Thoracic aorta (tissue), 2 donors: ENCODE data around the gene MMP20. TPM values are rescaled to one million over a fixed set of nuclear protein-coding genes. Genes with fewer than 3 reads are reported as not detected.

Source experiments
- ATAC-seq: fragments of 150-250 bp; one replicate; pipeline ENCODE4 v1.8.0; 2017; ENCODE audit warnings: low read depth; ENCODE audit not compliant: insufficient number of reproducible peaks, low FRiP score
- DNase-seq: peaks from one replicate; pipeline ENCODE4 v3.0.0-alpha.2; 2020; ENCODE audit warnings: low spot score
- H3K27ac ChIP-seq, 2 donors: fragments of 200-600 bp; sonication (generic); 1 replicate in 1 of 2; 2 replicates in 1 of 2; pipeline ENCODE4 v1.5.1; 2016; ENCODE audit warnings: mild to moderate bottlenecking in 2 of 2, moderate library complexity in 2 of 2
- H3K27me3 ChIP-seq: fragments of 200-600 bp; sonication (generic); replicated peaks from 2 replicates; pipeline ENCODE4 v1.6.0; 2016; ENCODE audit warnings: mild to moderate bottlenecking; ENCODE audit not compliant: insufficient read depth
- H3K36me3 ChIP-seq: fragments of 200-600 bp; sonication (generic); one replicate; pipeline ENCODE4 v1.5.1; 2016
- H3K4me1 ChIP-seq, 2 donors: fragments of 200-600 bp; sonication (generic); 1 replicate in 1 of 2; 2 replicates in 1 of 2; pipeline versions ENCODE4 v1.5.1 to v1.6.0; 2016; ENCODE audit warnings: low read depth in 2 of 2, mild to moderate bottlenecking in 1 of 2; ENCODE audit not compliant: control insufficient read depth in 1 of 2
- H3K4me3 ChIP-seq: fragments of 200-600 bp; sonication (generic); 2 replicates; pipeline ENCODE4 v1.5.1; 2016; ENCODE audit warnings: mild to moderate bottlenecking
- H3K9me3 ChIP-seq: fragments of 200-600 bp; sonication (generic); 2 replicates; pipeline ENCODE4 v1.5.1; 2016
- total RNA-seq, 2 donors: library from RNA; depleted of rRNA; stranded (reverse); fragments of >200 nt; gene quantifications; one replicate each; pipeline versions ENCODE4 v1.1.0 to v1.2.3, GENCODE V29; 2016
- TF ChIP-seq, protein P1 (sequence below): fragments of 200-600 bp; sonication (generic); IDR thresholded peaks from one replicate; pipeline ENCODE4 v1.5.1; 2019; ENCODE audit warnings: antibody characterized with exemption

Gene MMP20
- total RNA-seq, 2 donors from 2014 or later, result not detected

DNA sequence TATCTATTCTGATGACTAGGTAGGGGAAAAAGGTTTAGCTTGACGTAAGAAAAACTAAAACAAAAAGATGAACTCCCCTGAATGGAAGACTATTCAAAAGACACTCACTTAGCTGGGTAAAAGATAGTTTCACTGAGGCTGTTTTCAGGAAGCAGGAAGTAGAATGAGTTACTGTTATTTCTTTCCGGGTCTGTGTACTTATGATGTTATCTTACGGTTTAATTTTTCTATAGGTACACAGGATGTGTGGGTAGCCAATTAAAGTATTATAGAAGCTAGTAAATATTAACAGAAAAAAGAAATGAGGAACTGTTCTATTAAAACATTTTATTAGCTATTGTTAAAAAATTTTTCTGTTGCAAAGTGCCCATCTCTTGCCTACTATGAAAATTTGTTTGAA, 48.8 kb downstream of the MMP20 start:
- H3K27ac ChIP-seq, result no peak overlapping the region
- no peaks in the 10 kb centered on the region for H3K36me3 ChIP-seq
- no peak for DNase-seq
- no peak overlapping the region for H3K4me3 ChIP-seq
- H3K9me3 ChIP-seq, result no peaks in the 10 kb centered on the region
- ATAC-seq, result no peak
- TF ChIP-seq, protein P1, sequence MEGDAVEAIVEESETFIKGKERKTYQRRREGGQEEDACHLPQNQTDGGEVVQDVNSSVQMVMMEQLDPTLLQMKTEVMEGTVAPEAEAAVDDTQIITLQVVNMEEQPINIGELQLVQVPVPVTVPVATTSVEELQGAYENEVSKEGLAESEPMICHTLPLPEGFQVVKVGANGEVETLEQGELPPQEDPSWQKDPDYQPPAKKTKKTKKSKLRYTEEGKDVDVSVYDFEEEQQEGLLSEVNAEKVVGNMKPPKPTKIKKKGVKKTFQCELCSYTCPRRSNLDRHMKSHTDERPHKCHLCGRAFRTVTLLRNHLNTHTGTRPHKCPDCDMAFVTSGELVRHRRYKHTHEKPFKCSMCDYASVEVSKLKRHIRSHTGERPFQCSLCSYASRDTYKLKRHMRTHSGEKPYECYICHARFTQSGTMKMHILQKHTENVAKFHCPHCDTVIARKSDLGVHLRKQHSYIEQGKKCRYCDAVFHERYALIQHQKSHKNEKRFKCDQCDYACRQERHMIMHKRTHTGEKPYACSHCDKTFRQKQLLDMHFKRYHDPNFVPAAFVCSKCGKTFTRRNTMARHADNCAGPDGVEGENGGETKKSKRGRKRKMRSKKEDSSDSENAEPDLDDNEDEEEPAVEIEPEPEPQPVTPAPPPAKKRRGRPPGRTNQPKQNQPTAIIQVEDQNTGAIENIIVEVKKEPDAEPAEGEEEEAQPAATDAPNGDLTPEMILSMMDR, result no peak
- H3K4me1 ChIP-seq, result no peaks in the 10 kb centered on the region
- no peaks in the 10 kb centered on the region for H3K27me3 ChIP-seq

- Histone ChIP-seq H3K4me3 (no peak overlapping the region), H3K9me3 (no peaks in the 10 kb centered on the region), H3K27me3 (no peaks in the 10 kb centered on the region), H3K27ac (no peak overlapping the region), H3K4me1 (no peaks in the 10 kb centered on the region), H3K36me3 (no peaks in the 10 kb centered on the region)
- TF ChIP-seq, protein P1, result no peak
- no peak for DNase-seq
- ATAC-seq, result no peak
Measured at GRCh38 chr11:102575012-102575411, 50.1 kb downstream of the MMP20 start.

- ATAC-seq, result no peak
- no peaks in the 10 kb centered on the region for H3K9me3 ChIP-seq
- no peak overlapping the region for H3K27ac ChIP-seq
- TF ChIP-seq, protein P1, result no peak
- H3K4me3 ChIP-seq, result no peak overlapping the region
- no peaks in the 10 kb centered on the region for H3K4me1 ChIP-seq
- DNase-seq, result no peak
- no peaks in the 10 kb centered on the region for H3K27me3 ChIP-seq
- H3K36me3 ChIP-seq, result no peaks in the 10 kb centered on the region
Measured at GRCh38 chr11:102573851-102574250, 51.3 kb downstream of the MMP20 start.

GRCh38 chr11:102572554-102573220, 52.4 kb downstream of the MMP20 start:
- Histone ChIP-seq H3K27me3 (no peaks in the 10 kb centered on the region), H3K4me3 (no peak overlapping the region), H3K9me3 (no peaks in the 10 kb centered on the region), H3K27ac (no peak overlapping the region), H3K36me3 (no peaks in the 10 kb centered on the region), H3K4me1 (no peaks in the 10 kb centered on the region)
- ATAC-seq (no peak), DNase-seq (no peak)
- TF ChIP-seq, protein P1, result no peak

DNA sequence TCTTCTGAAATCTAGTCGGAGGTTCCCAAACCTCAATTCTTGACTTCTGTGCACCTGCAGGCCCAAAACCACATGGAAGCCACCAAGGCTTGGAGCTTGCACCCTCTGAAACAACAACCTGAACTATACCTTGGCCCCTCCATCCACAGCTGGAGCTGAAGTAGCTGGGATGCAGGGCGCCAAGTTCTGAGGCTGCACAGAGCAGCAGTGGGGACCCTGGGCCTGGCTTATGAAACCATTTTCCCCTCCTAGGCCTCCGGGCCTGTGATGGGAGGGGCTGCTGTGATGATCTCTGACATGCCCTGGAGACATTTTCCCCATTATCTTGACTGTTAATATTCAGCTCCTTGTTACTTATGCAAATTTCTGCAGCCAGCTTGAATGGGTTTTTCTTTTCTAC, 56.3 kb downstream of the MMP20 start:
- Histone ChIP-seq H3K4me1 (no peaks in the 10 kb centered on the region), H3K27ac (no peak overlapping the region), H3K36me3 (no peaks in the 10 kb centered on the region), H3K4me3 (no peak overlapping the region), H3K9me3 (no peaks in the 10 kb centered on the region), H3K27me3 (no peaks in the 10 kb centered on the region)
- TF ChIP-seq, protein P1, result no peak
- ATAC-seq, result no peak
- no peak for DNase-seq
